Psoas muscle (tissue), 8 donors: Measurements from ENCODE around the gene NDRG4. TPM values are rescaled to one million over a fixed set of nuclear protein-coding genes. Genes with fewer than 3 reads are reported as not detected.

Experiments used
- ATAC-seq, 4 donors: fragments of 200-7000 bp; cut with Tn5 transposase; one replicate each; pipeline ENCODE4 v1.9.1; 2020; ENCODE audit warnings: moderate library complexity in 3 of 4, mild to moderate bottlenecking in 2 of 4
- DNase-seq, 2 donors: peaks; one replicate each; pipeline ENCODE4 v3.0.0-alpha.2; 2020
- H3K27ac ChIP-seq: fragments of 200-600 bp; one replicate; pipeline ENCODE4 v1.8.0; 2022
- H3K27me3 ChIP-seq, 3 donors: fragments of 200-600 bp in 1 of 3; one replicate each; pipeline versions ENCODE4 v1.6.1 to v1.8.0; 2013 to 2022; ENCODE audit warnings: low read length in 2 of 3, mild to moderate bottlenecking in 2 of 3, moderate library complexity in 1 of 3; ENCODE audit not compliant: insufficient read depth in 3 of 3
- H3K36me3 ChIP-seq, 2 donors: fragments of 200-600 bp in 1 of 2; one replicate each; pipeline versions ENCODE4 v1.6.1 to v1.8.0; 2013 to 2022; ENCODE audit warnings: low read depth in 1 of 2, mild to moderate bottlenecking in 1 of 2, moderate library complexity in 1 of 2; ENCODE audit not compliant: insufficient read depth in 1 of 2
- H3K4me1 ChIP-seq: fragments of 200-600 bp; one replicate; pipeline ENCODE4 v1.8.0; 2022
- H3K4me3 ChIP-seq: fragments of 200-600 bp; one replicate; pipeline ENCODE4 v1.8.0; 2022; ENCODE audit warnings: mild to moderate bottlenecking
- H3K9me3 ChIP-seq: fragments of 200-600 bp; one replicate; pipeline ENCODE4 v1.8.0; 2022
- WGBS, 3 donors: extraction: QIAGEN DNeasy Blood & Tissue Kit; methylation state at CpG; one replicate each; pipeline versions ENCODE4 v1.1.6 to v1.1.7; 2013; 5-methylcytosine and 5-hydroxymethylcytosine counted together
- intact Hi-C, 2 donors: fragments of 100-400 bp; cut with DNase I; formaldehyde crosslinking; loops; one replicate each; pipeline versions ENCODE4 v1.11.0 to v1.14.2; 2022
- polyA plus RNA-seq, 3 donors: library from polyadenylated mRNA; stranded (reverse); fragments of 200-250 nt; gene quantifications; one replicate each; pipeline ENCODE4 v1.2.3, GENCODE V29; 2013
- total RNA-seq, 4 donors: library from RNA; stranded (reverse); fragmentation: NEBNext Ultra II Directional in 2 of 4; extraction: Animal tissue kit (Norgen Biotek cat#: 25700) in 2 of 4; gene quantifications; one replicate each; pipeline versions ENCODE4 v1.2.1 to v1.2.4, GENCODE V29; 2021 to 2023
- TF ChIP-seq, protein P1 (sequence below): fragments of 200-600 bp; IDR thresholded peaks from one replicate; pipeline ENCODE4 v1.8.0; 2022; ENCODE audit warnings: antibody characterized with exemption
- donor health status: healthy with polysubstance abuse.
- donor health status: DM: no; HTN: no; CAD: no; lungs with moderate emphysema.
- donor health status: Bipolar disorder and iron deficiency.
- donor health status: healthy.
- donor health status: DM: yes; HTN: yes; CAD: no.
- donor health status: DM: no; HTN: no; CAD: no.
- donor health status: DM: no; HTN: no; CAD: no.
- donor health status: DM: yes; HTN: yes; CAD: no.

Gene NDRG4
- total and polyA plus RNA-seq, 7 donors, result 1.7 to 12.3 (median 2.5) TPM

GRCh38 chr16:58474296-58474695, 25.6 kb upstream of the NDRG4 start:
- H3K36me3 ChIP-seq, result no peaks in the 10 kb centered on the region
- DNase-seq (no peak), ATAC-seq (no peak)
- H3K27ac ChIP-seq, result peak overlapping the region; percentile 41
- no peak overlapping the region for H3K4me3 ChIP-seq
- H3K9me3 ChIP-seq, result no peaks in the 10 kb centered on the region
- 59 to 73% (median 70%) methylated on average over 10 of the region's 10 CpGs for WGBS, 3 donors
- intact Hi-C loops, result no loop called here
- TF ChIP-seq, protein P1, sequence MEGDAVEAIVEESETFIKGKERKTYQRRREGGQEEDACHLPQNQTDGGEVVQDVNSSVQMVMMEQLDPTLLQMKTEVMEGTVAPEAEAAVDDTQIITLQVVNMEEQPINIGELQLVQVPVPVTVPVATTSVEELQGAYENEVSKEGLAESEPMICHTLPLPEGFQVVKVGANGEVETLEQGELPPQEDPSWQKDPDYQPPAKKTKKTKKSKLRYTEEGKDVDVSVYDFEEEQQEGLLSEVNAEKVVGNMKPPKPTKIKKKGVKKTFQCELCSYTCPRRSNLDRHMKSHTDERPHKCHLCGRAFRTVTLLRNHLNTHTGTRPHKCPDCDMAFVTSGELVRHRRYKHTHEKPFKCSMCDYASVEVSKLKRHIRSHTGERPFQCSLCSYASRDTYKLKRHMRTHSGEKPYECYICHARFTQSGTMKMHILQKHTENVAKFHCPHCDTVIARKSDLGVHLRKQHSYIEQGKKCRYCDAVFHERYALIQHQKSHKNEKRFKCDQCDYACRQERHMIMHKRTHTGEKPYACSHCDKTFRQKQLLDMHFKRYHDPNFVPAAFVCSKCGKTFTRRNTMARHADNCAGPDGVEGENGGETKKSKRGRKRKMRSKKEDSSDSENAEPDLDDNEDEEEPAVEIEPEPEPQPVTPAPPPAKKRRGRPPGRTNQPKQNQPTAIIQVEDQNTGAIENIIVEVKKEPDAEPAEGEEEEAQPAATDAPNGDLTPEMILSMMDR, result no peak
- peaks cover 0 to 3% (median 3%) of the 10 kb centered on the region in 3 donors for H3K27me3 ChIP-seq
- H3K4me1 ChIP-seq, result no peaks in the 10 kb centered on the region

DNA sequence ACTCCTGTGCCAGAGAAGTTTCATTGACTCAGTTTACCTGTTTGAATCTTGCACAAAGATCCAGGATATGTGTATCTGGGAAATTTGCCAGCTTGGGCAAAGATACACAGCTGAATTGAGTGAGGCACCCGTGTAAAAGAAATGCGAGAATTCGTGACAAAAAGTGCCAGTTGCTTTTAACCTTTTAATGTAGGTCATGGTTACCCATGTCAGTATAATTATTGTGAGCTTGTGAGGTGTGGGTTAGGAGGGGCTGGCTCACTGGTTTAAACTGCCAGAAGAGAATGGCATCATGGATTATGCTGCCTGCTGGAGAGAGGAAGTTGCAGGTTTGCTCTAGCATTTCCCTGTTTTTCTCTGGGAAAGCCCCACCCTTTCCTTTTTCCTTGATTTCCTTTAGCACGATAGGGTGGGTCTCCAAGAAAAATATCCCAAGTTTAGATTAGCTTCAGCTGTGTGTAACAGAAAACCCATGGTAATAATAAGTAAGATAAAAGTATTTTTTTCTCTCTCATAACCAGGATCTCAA, 24.8 kb upstream of the NDRG4 start:
- ATAC-seq, result no peak
- H3K9me3 ChIP-seq, result no peaks in the 10 kb centered on the region
- DNase-seq, result no peak
- H3K36me3 ChIP-seq, result no peaks in the 10 kb centered on the region
- no peaks in the 10 kb centered on the region for H3K4me1 ChIP-seq
- H3K27ac ChIP-seq, result peak overlapping the region; percentile 41
- WGBS, 3 donors, result 25 to 40% (median 33%) methylated on average over 4 of the region's 4 CpGs
- no peak overlapping the region for H3K4me3 ChIP-seq
- peaks cover 0 to 3% (median 0%) of the 10 kb centered on the region in 3 donors for H3K27me3 ChIP-seq
- TF ChIP-seq, protein P1, result no peak
- intact Hi-C loops, result no loop called here

- no peak overlapping the region for H3K27ac ChIP-seq
- H3K4me3 ChIP-seq, result no peak overlapping the region
- TF ChIP-seq, protein P1, result no peak
- no peaks in the 10 kb centered on the region for H3K4me1 ChIP-seq
- intact Hi-C loops, result no loop called here
- peaks cover 0 to 3% (median 0%) of the 10 kb centered on the region in 3 donors for H3K27me3 ChIP-seq
- H3K36me3 ChIP-seq, result no peaks in the 10 kb centered on the region
- DNase-seq, result no peak
- 23 to 29% (median 24%) methylated on average over 1 of the region's 1 CpG for WGBS, 3 donors
- no peak for ATAC-seq
- no peaks in the 10 kb centered on the region for H3K9me3 ChIP-seq
Observed at GRCh38 chr16:58476791-58477190, 23.2 kb upstream of the NDRG4 start.

DNA sequence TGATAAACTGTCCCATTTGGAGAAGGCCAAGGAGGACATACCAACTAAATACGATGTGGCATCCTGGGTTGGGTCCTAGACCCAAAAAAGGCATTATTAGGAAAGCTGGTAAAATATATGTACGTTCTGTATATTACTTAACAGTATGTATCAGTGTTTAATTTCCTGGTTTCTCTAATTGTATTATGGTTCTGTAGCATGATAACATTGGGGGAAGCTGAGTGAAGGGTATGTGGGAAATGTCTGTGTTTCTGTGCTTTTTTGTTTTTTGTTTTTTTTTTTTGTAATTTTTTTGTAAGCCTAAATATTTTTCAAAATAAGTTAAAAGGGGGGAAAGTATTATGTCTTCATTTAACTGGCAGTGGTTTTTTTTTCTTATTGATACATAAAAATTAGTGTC, 21.5 kb upstream of the NDRG4 start:
- ATAC-seq (no peak), DNase-seq (no peak)
- Histone ChIP-seq H3K27me3 (peaks cover 0 to 2% (median 0%) of the 10 kb centered on the region in 3 donors), H3K36me3 (no peaks in the 10 kb centered on the region), H3K9me3 (no peaks in the 10 kb centered on the region), H3K4me1 (no peaks in the 10 kb centered on the region), H3K4me3 (no peak overlapping the region), H3K27ac (no peak overlapping the region)
- intact Hi-C loops, result no loop called here
- 90 to 93% (median 92%) methylated on average over 2 of the region's 2 CpGs for WGBS, 3 donors
- TF ChIP-seq, protein P1, result no peak

DNA sequence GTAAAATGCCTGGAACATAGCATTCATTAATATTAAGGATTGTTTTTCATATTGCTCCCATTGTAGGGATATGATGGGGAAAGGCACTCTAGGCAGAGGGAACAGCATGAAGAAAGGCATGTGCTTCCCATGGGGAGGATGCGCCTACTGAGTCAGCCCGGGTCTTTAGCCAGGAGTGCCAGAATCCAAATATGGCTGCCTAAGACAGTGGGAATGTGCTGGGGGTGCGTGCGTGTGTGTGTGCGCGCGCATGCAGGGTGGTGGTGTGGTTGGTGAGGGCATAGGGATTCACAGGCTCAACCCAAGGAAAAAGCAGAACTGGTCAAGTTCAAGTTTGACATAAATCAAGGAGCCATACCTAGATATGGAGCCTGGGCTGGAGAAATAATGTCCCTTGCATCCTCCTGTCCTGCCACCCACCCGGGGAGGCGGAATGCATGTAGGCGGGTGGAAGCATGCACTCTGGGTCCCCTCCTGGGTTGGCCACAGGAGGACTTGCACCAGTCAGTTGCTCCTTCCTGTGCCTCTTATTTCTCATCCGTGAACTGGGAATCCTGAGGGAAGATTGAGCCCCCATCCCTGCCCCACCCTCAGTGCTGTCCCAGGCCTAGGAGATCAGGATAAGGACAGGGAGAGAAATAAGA, 18.6 kb upstream of the NDRG4 start:
- H3K4me1 ChIP-seq, result no peaks in the 10 kb centered on the region
- no peaks in the 10 kb centered on the region for H3K27me3 ChIP-seq
- H3K4me3 ChIP-seq, result no peak overlapping the region
- no peaks in the 10 kb centered on the region for H3K9me3 ChIP-seq
- 90 to 94% (median 94%) methylated on average over 11 of the region's 11 CpGs for WGBS, 3 donors
- no peaks in the 10 kb centered on the region for H3K36me3 ChIP-seq
- TF ChIP-seq, protein P1, result no peak
- H3K27ac ChIP-seq, result no peak overlapping the region
- ATAC-seq (no peak), DNase-seq (no peak)
- intact Hi-C loops, result no loop called here
